GM18868 (cell line): Measurements from ENCODE around the gene PTPRD.

Experiments
- ATAC-seq: cut with Tn5 transposase; IDR thresholded peaks from one replicate; pipeline ENCODE4 v1.9.1; 2021; ENCODE audit warnings: mild to moderate bottlenecking, moderate library complexity; ENCODE audit not compliant: unreplicated experiment

Gene PTPRD

GRCh38 chr9:8268216-8268878 lies 2344.5 kb downstream of the PTPRD start:
- ATAC-seq, result no peak

DNA sequence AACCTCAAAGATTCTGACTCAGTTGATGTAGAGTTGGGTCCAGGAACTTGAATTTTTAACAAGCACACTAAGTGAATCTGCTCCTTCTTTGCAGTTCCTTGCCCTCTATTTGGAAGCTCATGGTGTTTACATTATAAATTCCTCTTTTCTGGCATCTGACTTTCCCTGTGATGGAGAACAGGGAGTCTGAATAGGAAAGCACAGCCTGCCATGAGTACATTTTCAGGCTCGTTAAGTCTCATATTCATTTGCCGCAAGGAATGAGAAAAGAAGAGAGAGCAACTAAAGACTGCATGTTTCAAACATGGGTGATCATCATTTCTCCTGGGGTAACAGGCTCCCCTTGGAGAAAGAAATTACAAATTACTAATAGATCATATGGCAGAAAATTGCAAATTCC lies 2345.2 kb downstream of the PTPRD start:
- no peak for ATAC-seq

DNA sequence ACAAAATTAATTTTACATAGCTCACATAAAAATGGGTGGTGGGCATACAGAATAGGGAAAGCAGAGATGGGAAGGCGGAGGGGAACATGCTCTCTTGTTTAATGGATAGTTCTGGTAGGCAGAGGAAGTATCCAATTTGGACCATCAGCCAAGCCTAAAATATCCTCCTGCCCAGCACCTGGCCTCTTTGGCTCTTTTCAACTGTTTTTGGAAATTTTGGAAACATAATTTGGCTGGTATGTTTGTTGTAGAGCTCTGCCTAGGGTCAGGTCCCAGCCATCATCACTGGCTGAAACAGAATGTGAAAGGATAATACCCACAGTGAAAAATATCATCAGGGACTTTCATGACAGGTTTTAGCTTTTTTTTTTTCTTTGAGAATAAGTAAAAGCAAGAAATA lies 2345.9 kb downstream of the PTPRD start:
- no peak for ATAC-seq

DNA sequence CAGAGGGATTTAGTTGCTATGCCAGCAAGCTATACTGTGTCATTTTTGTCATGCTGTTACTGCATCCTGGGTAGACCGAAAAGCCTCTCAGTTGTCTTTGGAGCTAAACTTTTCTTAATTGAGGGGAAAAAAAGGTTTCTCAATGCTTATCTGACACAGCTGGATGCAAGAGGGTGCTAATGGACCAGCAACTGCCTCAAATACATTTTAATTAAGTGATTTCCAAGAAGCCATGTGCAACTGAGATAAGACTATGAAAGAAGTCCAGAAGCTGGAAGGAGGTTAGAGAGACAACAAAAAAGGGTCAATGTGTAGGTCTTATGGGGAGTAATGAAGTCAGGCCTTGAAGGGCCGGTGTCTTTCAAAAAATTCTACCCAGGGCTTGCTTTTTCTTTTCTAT lies 2347.5 kb downstream of the PTPRD start:
- no peak for ATAC-seq
